Omental fat pad (tissue), 4 donors: Measurements from ENCODE around the gene HSD3B7. TPM values are rescaled to one million over a fixed set of nuclear protein-coding genes. Genes with fewer than 3 reads are reported as not detected.

Source experiments
- ATAC-seq: fragments of 150-250 bp; one replicate; pipeline ENCODE4 v1.9.1; 2016; ENCODE audit warnings: mild to moderate bottlenecking, moderate library complexity; ENCODE audit not compliant: low FRiP score
- DNase-seq: peaks from one replicate; pipeline ENCODE4 v3.0.0-alpha.2; 2019; ENCODE audit warnings: low spot score
- CTCF ChIP-seq, 3 donors: fragments of 450-650 bp; IDR thresholded peaks; one replicate each; pipeline ENCODE4 v1.5.1; 2016 to 2017; ENCODE audit warnings: antibody characterized with exemption in 3 of 3, mild to moderate bottlenecking in 3 of 3, moderate library complexity in 2 of 3
- total RNA-seq, 4 donors: library from RNA; depleted of rRNA; stranded (reverse); fragments of >200 nt; gene quantifications; one replicate each; pipeline ENCODE4 v1.1.0, GENCODE V29; 2016

HSD3B7 gene
- total RNA-seq, 4 donors from 2014 or later = 23.2 to 45.3 (median 33.0) TPM

- ATAC-seq (no peak), DNase-seq (no peak)
- no peak for TF ChIP-seq CTCF (IDR thresholded peaks at IDR 0.05)
These were observed 37.5 kb upstream of the HSD3B7 start for GRCh38 chr16:30947541-30947858.

DNA sequence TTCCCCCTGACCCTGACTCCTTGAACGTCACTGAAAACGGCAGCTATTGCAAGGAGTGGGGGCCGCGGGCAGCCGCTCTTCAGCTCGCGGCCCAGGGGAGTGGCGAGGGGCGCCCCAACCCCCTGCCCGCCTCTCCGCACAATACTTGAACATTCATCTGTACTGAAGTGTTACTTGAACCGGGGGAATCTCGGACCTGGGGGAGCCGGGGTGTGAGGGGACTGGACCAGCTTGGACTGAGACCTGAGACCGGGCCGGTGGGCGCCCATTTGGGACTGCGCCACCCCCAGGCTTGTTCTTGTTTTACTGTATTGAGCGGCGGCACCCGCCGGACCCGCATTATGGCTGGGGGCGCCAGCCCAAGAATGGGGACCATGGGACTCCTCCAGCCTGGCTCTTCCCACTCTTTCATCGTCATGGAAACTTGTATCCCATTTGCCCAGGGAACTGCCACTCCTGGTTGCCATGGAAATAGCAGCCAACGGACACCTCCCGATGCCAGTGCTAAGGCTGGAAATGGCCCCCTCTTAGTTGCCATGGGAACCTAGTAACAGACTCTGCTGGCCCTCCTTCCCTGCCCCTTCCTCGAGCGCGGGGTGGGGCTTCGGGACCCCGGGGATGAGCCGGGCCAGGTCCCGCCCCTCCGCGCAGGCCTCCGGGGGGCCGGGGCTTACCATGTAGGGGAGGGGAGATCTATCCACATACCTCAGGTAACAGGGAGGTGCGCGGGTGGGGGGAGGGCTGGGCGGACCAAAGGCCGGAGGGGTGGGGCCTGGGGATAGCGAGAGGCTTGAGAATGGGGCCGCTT lies 36.9 kb upstream of the HSD3B7 start:
- DNase-seq = peak; percentile 93
- TF ChIP-seq CTCF (IDR thresholded peaks at IDR 0.05) = no peak

DNA sequence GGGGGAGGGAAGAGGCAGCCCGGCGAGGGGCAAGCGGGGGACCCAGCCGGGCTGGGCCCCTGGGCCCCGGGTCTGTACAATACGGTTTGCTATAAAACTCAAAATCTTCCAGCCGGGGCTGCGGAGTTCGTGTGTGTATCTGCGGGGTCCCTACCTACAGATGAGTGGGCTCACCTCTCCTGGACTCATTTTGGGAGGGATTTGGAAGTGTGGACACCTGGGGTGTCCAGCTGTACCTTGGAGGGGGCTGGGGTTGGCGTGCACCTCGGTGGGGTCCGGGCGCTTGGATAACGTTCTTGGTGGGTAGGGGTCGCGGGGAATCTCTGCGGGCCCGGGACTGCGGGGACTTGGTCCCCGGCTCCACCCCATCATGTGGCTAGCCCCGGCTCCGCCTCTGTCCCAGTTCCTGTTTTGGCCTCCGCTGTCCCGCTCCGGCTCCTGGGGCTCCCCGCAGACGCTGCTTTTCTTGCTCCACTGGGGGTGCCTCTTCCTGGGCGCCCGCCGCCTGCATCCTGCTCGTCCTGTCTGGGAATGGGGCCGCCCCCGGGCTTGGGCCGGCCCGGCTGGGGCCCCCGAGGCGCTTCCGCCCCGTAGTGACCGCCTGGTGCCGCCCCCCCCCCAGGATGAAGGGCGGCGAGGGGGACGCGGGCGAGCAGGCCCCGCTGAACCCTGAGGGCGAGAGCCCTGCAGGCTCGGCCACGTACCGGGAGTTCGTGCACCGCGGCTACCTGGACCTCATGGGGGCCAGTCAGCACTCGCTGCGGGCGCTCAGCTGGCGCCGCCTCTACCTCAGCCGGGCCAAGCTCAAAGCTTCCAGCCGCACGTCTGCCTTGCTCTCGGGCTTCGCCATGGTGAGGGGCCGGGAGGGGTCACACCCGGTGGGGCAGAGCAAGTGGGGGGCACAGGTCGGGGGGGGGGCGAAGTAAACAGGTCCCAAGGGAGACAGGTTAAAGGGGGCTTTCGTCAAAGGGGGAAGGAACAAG lies 36.0 kb upstream of the HSD3B7 start, which contains the start of gene ORAI3:
TSS of gene ORAI3 (plus strand) at position 402 of the 983 bp plus-strand sequence. CDS start at position 624, 222 bp downstream.
- DNase-seq = no peak
- peak; percentile 30 for ATAC-seq
- TF ChIP-seq CTCF (IDR thresholded peaks at IDR 0.05) = no peak

More for the DNA sequence above, 36.9 kb upstream of the HSD3B7 start:
- peak; percentile 74 for ATAC-seq

DNA sequence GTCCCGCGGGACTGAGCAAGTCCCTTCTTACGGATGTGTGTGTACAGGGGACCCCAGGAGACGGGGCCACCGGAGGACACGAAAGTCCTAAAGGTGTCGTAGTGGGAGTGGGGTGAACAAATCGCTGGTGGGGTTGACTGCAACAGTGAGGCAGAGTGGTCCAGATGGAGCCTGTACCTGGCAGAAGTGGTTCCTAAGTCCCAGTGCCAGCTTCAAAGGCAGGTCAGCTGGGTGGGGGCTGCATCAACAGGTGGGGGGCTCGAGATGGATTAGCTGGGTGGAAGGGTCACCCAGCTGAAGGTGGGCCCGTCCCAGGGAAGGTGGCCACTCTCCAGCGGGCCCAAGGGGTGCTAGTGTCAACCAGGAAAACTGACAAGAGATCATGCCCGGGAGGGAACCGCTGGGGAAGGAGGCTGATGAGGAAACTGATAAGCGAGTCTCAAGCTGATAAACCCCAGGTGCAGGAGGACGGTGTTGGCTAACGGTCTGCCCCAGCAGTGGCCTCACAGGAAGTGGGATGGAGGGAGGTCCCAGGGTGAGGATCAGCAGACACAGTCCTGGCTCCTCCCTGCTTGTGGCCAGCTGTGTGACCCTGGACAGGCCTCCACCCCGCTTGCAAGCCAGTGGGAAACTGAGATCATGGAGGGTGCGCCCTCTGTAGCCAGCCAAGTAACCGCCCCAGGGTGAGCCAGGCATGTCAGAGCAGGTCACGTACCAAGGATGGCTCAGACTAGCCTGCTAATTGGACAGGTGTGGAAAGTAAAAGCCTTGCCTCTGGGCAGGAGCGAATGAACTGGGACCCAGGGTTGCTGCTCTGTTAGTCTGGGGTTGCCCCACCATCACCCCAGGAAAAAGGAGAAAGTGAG lies 35.1 kb upstream of the HSD3B7 start:
- ATAC-seq (peak; percentile 53), DNase-seq (peak; percentile 41)
- TF ChIP-seq CTCF (IDR thresholded peaks at IDR 0.05) = no peak

DNA sequence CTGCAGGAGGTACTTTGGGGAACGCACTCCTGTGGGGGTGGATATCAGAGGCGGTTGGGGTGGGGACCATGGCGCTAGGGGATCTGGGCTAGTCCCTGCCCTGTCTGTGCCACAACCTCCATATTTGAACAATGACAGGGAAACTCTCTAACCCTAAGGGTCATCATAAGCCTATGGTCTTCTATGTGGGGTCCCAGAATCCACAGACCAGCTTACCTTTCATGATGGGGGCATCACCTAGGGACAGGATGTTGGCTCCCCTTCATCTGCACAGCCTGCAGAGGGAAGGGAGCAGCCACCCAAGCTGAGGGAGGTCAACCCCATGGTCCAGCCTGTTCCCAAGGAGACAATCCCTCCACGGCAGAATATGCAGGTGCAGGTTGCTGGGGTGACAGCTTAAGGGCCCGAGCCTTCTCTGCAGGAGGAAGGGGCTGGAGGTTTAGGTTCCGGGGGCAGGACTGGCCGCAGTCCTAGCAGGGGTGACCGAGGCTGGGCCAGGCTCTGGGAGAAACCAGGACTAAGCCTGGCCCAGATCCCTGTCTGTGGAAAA lies 34.4 kb upstream of the HSD3B7 start:
- TF ChIP-seq CTCF (IDR thresholded peaks at IDR 0.05) = no peak
- DNase-seq = no peak
- ATAC-seq = no peak

DNA sequence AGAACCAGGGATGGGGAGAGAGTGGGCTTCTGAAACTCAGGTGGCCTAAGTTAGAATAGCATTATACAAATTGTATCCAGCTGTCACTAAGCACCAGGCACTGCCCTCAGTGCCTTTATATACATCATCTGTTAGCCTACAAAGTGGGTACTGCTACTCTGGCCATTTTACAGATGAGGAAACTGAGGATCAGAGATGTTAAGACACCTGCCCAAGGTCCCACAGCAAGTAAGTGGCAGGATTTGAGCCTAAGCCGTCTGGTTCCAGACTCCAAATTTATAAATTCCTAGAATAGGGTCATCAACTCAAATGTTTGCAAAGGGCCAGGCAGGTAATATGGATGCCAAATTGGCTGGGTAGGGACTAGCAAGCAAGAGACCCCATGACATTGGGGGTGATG lies 33.8 kb upstream of the HSD3B7 start:
- no peak for ATAC-seq
- no peak for TF ChIP-seq CTCF (IDR thresholded peaks at IDR 0.05)
- no peak for DNase-seq
